Neural crest cell (in vitro differentiated cells): ENCODE measurements around the gene EOGT. TPM values are rescaled to one million over a fixed set of nuclear protein-coding genes. Genes with fewer than 3 reads are reported as not detected.
A peak's percentile ranks its signal among the peaks of the same experiment; 100 is the strongest.

ENCODE experiments used
- DNase-seq: peaks from one replicate; pipeline ENCODE4 v3.0.0; 2021; ENCODE audit warnings: low read depth, mixed read lengths, low spot score
- H3K27ac Mint-ChIP-seq: one replicate; pipeline ENCODE4 v1.8.0; 2021; ENCODE audit warnings: mild to moderate bottlenecking, mixed read lengths; ENCODE audit not compliant: unreplicated experiment
- H3K27me3 Mint-ChIP-seq: 2 replicates; pipeline ENCODE4 v1.8.0; 2021; ENCODE audit warnings: low read depth, mild to moderate bottlenecking, mixed read lengths
- H3K36me3 Mint-ChIP-seq: 2 replicates; pipeline ENCODE4 v1.8.0; 2021; ENCODE audit warnings: low read depth, mild to moderate bottlenecking, mixed read lengths
- H3K4me1 Mint-ChIP-seq: 2 replicates; pipeline ENCODE4 v1.8.0; 2021; ENCODE audit warnings: mixed read lengths
- H3K4me3 Mint-ChIP-seq: one replicate; pipeline ENCODE4 v1.8.0; 2021; ENCODE audit warnings: mild to moderate bottlenecking, mixed read lengths
- H3K9me3 Mint-ChIP-seq: 2 replicates; pipeline ENCODE4 v1.8.0; 2021; ENCODE audit warnings: mixed read lengths
- total RNA-seq: library from RNA; stranded (reverse); gene quantifications from 2 replicates; pipeline ENCODE4 v1.2.1, GENCODE V29; 2021
- TF ChIP-seq, protein P1 (sequence below): fragments of 200-600 bp; sonication (generic); conservative IDR thresholded peaks from 2 replicates; pipeline ENCODE4 v1.5.0; 2021; ENCODE audit warnings: antibody characterized with exemption, mild to moderate bottlenecking

Gene EOGT
- total RNA-seq, 1 donor from 2014 or later = 16.2 TPM

DNA sequence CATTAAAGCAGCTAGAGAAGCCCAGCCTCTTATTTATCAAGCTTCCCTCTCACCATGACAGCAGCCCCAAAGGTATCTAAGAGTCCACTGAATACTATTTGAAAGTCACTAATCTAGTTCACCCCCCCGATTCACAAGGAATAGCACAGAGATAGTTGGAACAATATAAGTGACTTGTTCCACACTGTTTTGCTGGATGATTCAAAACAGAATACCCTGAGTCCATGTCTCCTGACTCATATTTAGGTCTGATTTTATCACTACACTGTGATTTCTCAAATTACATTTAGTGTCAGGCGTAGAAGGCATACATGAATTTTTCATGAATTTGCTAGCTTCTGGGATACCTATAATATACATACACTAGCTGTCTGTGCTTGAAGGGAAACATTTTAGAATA lies 18.7 kb upstream of the EOGT start:
- Mint-ChIP-seq H3K9me3 (no peaks in the 10 kb centered on the region), H3K27ac (no peak overlapping the region), H3K36me3 (peaks cover 18% of the 10 kb centered on the region), H3K4me1 (no peaks in the 10 kb centered on the region), H3K4me3 (no peak overlapping the region), H3K27me3 (no peaks in the 10 kb centered on the region)
- no peak for DNase-seq
- TF ChIP-seq, protein P1, sequence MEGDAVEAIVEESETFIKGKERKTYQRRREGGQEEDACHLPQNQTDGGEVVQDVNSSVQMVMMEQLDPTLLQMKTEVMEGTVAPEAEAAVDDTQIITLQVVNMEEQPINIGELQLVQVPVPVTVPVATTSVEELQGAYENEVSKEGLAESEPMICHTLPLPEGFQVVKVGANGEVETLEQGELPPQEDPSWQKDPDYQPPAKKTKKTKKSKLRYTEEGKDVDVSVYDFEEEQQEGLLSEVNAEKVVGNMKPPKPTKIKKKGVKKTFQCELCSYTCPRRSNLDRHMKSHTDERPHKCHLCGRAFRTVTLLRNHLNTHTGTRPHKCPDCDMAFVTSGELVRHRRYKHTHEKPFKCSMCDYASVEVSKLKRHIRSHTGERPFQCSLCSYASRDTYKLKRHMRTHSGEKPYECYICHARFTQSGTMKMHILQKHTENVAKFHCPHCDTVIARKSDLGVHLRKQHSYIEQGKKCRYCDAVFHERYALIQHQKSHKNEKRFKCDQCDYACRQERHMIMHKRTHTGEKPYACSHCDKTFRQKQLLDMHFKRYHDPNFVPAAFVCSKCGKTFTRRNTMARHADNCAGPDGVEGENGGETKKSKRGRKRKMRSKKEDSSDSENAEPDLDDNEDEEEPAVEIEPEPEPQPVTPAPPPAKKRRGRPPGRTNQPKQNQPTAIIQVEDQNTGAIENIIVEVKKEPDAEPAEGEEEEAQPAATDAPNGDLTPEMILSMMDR = no peak

DNA sequence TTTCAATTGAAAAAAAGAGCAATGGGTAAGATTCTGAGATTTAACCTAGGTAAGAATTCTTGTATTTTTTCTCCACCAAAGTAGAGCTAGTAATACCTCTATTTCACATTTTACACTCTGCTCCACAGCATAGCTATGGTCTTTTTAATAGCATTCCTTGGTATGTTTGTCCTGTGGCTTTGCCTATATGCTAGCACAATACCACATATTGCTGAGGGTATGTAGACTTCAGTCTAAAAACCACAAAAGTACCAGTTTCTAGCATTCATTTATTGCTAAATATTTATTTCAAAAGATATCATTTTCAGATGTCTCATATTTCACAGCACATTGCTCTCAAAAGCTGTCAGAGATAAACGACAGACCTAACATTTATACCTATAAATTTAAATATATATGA lies 18.2 kb upstream of the EOGT start:
- no peaks in the 10 kb centered on the region for H3K4me1 Mint-ChIP-seq
- no peaks in the 10 kb centered on the region for H3K27me3 Mint-ChIP-seq
- peaks cover 20% of the 10 kb centered on the region for H3K36me3 Mint-ChIP-seq
- no peak overlapping the region for H3K27ac Mint-ChIP-seq
- TF ChIP-seq, protein P1 = no peak
- DNase-seq = no peak
- no peaks in the 10 kb centered on the region for H3K9me3 Mint-ChIP-seq
- no peak overlapping the region for H3K4me3 Mint-ChIP-seq

DNA sequence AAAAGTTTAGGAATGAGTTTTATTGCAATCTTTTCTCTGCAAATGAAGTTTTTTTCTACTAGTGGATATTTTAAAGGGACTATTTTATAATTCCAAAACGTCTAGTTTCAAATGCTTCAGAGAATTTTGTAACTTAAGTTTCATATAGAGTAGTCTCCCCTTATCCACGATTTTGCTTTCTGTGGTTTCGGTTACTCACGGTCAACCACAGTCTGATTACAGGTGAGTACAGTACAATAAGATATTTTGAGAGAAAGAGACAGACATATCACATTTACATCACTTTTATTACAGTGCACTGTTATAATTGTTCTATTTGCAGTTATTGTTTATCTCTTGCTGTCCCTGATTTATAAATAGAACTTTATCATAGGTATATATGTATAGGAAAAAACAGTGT lies 7.4 kb upstream of the EOGT start:
- H3K9me3 Mint-ChIP-seq = no peaks in the 10 kb centered on the region
- TF ChIP-seq, protein P1 = no peak
- no peak overlapping the region for H3K4me3 Mint-ChIP-seq
- H3K36me3 Mint-ChIP-seq = peaks cover 4% of the 10 kb centered on the region
- no peaks in the 10 kb centered on the region for H3K27me3 Mint-ChIP-seq
- no peak for DNase-seq
- H3K27ac Mint-ChIP-seq = no peak overlapping the region
- H3K4me1 Mint-ChIP-seq = no peaks in the 10 kb centered on the region

DNA sequence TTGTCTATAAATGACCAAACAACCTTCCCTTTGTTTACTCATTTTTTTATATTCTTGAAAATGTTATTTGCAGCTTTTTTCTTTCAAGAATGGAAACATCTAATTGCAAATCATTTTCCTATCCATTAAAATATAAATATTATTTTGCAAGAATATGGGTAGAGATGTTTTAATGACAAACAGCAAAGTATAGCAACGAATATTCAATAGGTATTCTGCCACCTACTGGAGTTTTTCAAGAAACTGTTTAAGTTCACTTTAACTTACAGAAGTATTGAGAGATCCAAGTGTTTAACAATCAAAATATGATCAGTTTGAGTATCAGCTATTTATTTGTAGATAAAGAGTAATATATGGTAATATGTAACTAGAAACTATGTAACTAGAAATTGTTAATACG lies 6.9 kb upstream of the EOGT start:
- TF ChIP-seq, protein P1 = peak; percentile 56
- Mint-ChIP-seq H3K4me3 (no peak overlapping the region), H3K36me3 (no peaks in the 10 kb centered on the region), H3K27ac (no peak overlapping the region), H3K4me1 (no peaks in the 10 kb centered on the region), H3K9me3 (no peaks in the 10 kb centered on the region), H3K27me3 (no peaks in the 10 kb centered on the region)
- no peak for DNase-seq

DNA sequence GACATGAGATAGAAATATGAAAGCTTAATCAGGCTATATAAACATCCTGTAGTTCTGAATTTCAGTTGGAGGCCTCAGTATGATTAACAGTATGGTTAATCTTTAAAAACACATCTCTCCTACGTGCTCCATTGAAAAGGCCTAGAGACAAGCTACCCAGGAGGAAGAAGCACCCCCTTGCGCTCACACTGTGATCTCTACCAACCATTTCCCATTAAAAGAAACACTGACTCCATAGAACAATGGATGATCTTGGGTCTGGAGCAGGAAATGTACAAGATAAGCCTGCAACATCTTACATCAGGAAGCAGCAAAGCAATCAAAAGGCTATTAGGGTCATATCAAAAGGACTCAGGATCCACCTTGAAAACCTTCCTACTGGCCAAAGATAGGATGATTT lies 3.4 kb upstream of the EOGT start:
- no peak overlapping the region for H3K27ac Mint-ChIP-seq

More for the DNA sequence above, 3.4 kb upstream of the EOGT start:
- Mint-ChIP-seq H3K4me1 (peaks cover 20% of the 10 kb centered on the region), H3K9me3 (no peaks in the 10 kb centered on the region), H3K36me3 (no peaks in the 10 kb centered on the region), H3K27me3 (no peaks in the 10 kb centered on the region), H3K4me3 (peak overlapping the region; percentile 1)
- no peak for DNase-seq
- TF ChIP-seq, protein P1 = no peak
